IMR-90 (cell line): Measurements from ENCODE around the gene NSUN6. TPM values are rescaled to one million over a fixed set of nuclear protein-coding genes. Genes with fewer than 3 reads are reported as not detected.

Experiments used
- ATAC-seq: fragments of 200-7000 bp; cut with Tn5 transposase; 2 replicates; pipeline ENCODE4 v1.9.1; 2020; ENCODE audit warnings: low read depth, mild to moderate bottlenecking, moderate library complexity
- BruUV-seq: library from RNA; stranded (reverse); fragments of 400-500 nt; replicated peaks from 2 replicates; lab custom pipeline; 2021; lab: Mats Ljungman, UMichigan
- CTCF ChIA-PET: fragments of 300-600 bp; formaldehyde crosslinking; extraction: SDS; loops from one replicate; lab custom pipeline; 2021; ENCODE audit warnings: antibody characterized with exemption; lab: Yijun Ruan, JAX
- POLR2A ChIA-PET: fragments of 300-600 bp; sonication (Branson Sonifier 250); formaldehyde crosslinking; loops from one replicate; lab custom pipeline; 2022; ENCODE audit warnings: antibody characterized with exemption; ENCODE audit not compliant: unreplicated experiment; lab: Charles Lee
- DNase-seq: peaks from one replicate; pipeline ENCODE4 v3.0.0; 2013
- H2AFZ ChIP-seq: replicated peaks from 2 replicates; pipeline ENCODE3; 2013; ENCODE audit warnings: low read length, mild to moderate bottlenecking; ENCODE audit not compliant: poor library complexity
- H2AK5ac ChIP-seq: 2 replicates; pipeline ENCODE4 v1.6.1; 2013; ENCODE audit warnings: low read depth, low read length, inconsistent platforms
- H2AK9ac ChIP-seq: replicated peaks from 2 replicates; pipeline ENCODE3; 2013; ENCODE audit warnings: mild to moderate bottlenecking, low read depth, low read length, moderate library complexity; ENCODE audit not compliant: poor library complexity
- H2BK120ac ChIP-seq: 2 replicates; pipeline ENCODE4 v1.6.1; 2013; ENCODE audit warnings: low read depth, low read length, inconsistent platforms
- H2BK15ac ChIP-seq: 3 replicates; pipeline ENCODE4 v1.6.1; 2013; ENCODE audit warnings: low read depth, low read length, inconsistent platforms
- H2BK20ac ChIP-seq: 2 replicates; pipeline ENCODE4 v1.6.1; 2013; ENCODE audit warnings: low read depth, mild to moderate bottlenecking, inconsistent platforms, low read length, moderate library complexity
- H2BK5ac ChIP-seq: 2 replicates; pipeline ENCODE4 v1.6.1; 2013; ENCODE audit warnings: mild to moderate bottlenecking, low read depth, low read length, inconsistent platforms; ENCODE audit not compliant: poor library complexity, severe bottlenecking
- H3K14ac ChIP-seq: replicated peaks from 2 replicates; pipeline ENCODE4 v1.6.1; 2013; ENCODE audit warnings: low read depth, low read length, inconsistent platforms
- H3K18ac ChIP-seq: 2 replicates; pipeline ENCODE4 v1.6.1; 2013; ENCODE audit warnings: low read depth, low read length, control low read depth
- H3K23ac ChIP-seq: 2 replicates; pipeline ENCODE4 v1.6.1; 2013; ENCODE audit warnings: low read depth, low read length, inconsistent platforms
- H3K27ac ChIP-seq: 2 replicates; pipeline ENCODE4 v1.5.1; 2013; ENCODE audit warnings: mild to moderate bottlenecking, control low read depth, low read length; ENCODE audit not compliant: insufficient read depth
- H3K27me3 ChIP-seq: 2 replicates; pipeline ENCODE4 v1.6.1; 2013; ENCODE audit warnings: low read length; ENCODE audit not compliant: control insufficient read depth, insufficient read depth
- H3K36me3 ChIP-seq: 2 replicates; pipeline ENCODE4 v1.6.1; 2013; ENCODE audit warnings: low read length, mixed read lengths; ENCODE audit not compliant: control insufficient read depth, insufficient read depth
- H3K4ac ChIP-seq: 2 replicates; pipeline ENCODE4 v1.6.1; 2013; ENCODE audit warnings: low read depth, low read length, inconsistent platforms
- H3K4me1 ChIP-seq: 2 replicates; pipeline ENCODE4 v1.6.1; 2013; ENCODE audit warnings: low read length, mixed read lengths; ENCODE audit not compliant: control insufficient read depth, insufficient read depth
- H3K4me2 ChIP-seq: 2 replicates; pipeline ENCODE4 v1.6.1; 2013; ENCODE audit warnings: low read depth, mild to moderate bottlenecking, control low read depth, low read length, moderate library complexity
- H3K4me3 ChIP-seq: 2 replicates; pipeline ENCODE4 v1.5.1; 2013; ENCODE audit warnings: low read depth, mild to moderate bottlenecking, control low read depth, low read length, moderate library complexity; ENCODE audit not compliant: insufficient read depth
- H3K56ac ChIP-seq: 2 replicates; pipeline ENCODE4 v1.6.1; 2013; ENCODE audit warnings: low read length, inconsistent platforms; ENCODE audit not compliant: insufficient read depth; ENCODE audit errors: extremely low read depth
- H3K79me1 ChIP-seq, 2 experiments: 2 replicates each; pipeline ENCODE4 v1.6.1; 2013; ENCODE audit warnings: low read length in 2 of 2, inconsistent platforms in 1 of 2, low read depth in 1 of 2
- H3K9ac ChIP-seq: 2 replicates; pipeline ENCODE4 v1.6.1; 2013; ENCODE audit warnings: low read depth, low read length, control low read depth
- H3K9me1 ChIP-seq: 2 replicates; pipeline ENCODE4 v1.6.1; 2013; ENCODE audit warnings: low read length, inconsistent platforms; ENCODE audit not compliant: insufficient read depth
- H3K9me3 ChIP-seq: 2 replicates; pipeline ENCODE4 v1.6.1; 2013; ENCODE audit warnings: low read length; ENCODE audit not compliant: control insufficient read depth, insufficient read depth
- H4K20me1 ChIP-seq: 2 replicates; pipeline ENCODE4 v1.6.1; 2013; ENCODE audit warnings: low read length, inconsistent platforms; ENCODE audit not compliant: insufficient read depth
- H4K5ac ChIP-seq: 2 replicates; pipeline ENCODE4 v1.6.1; 2013; ENCODE audit warnings: mild to moderate bottlenecking, low read depth, low read length, control low read depth
- H4K8ac ChIP-seq, 2 experiments: 2 replicates each; pipeline ENCODE4 v1.6.1; 2013; ENCODE audit warnings: low read depth in 2 of 2, low read length in 2 of 2, control low read depth in 1 of 2, inconsistent platforms in 1 of 2
- H4K91ac ChIP-seq: 2 replicates; pipeline ENCODE4 v1.6.1; 2013; ENCODE audit warnings: low read depth, low read length, inconsistent platforms; ENCODE audit not compliant: insufficient read depth
- BHLHE40 ChIP-seq: fragments of 150-350 bp; IDR thresholded peaks from 2 replicates; pipeline ENCODE4 v1.6.1; 2016; ENCODE audit warnings: mild to moderate bottlenecking, low read depth, low read length
- CEBPB ChIP-seq: IDR thresholded peaks from 2 replicates; pipeline ENCODE4 v1.6.1; 2012; ENCODE audit warnings: low read depth, low read length, improper control_type of control experiment
- CHD1 ChIP-seq: IDR thresholded peaks from 2 replicates; pipeline ENCODE4 v1.6.1; 2012; ENCODE audit warnings: low read depth, low read length, improper control_type of control experiment
- FOS ChIP-seq: fragments of 150-350 bp; IDR thresholded peaks from 2 replicates; pipeline ENCODE4 v1.6.1; 2016; ENCODE audit warnings: low read depth, low read length
- MAFK ChIP-seq: IDR thresholded peaks from 2 replicates; pipeline ENCODE4 v1.6.1; 2012; ENCODE audit warnings: low read depth, low read length, improper control_type of control experiment
- MAZ ChIP-seq: IDR thresholded peaks from 2 replicates; pipeline ENCODE4 v1.6.1; 2012; ENCODE audit warnings: low read depth, mild to moderate bottlenecking, low read length, improper control_type of control experiment, moderate library complexity, borderline replicate concordance
- MXI1 ChIP-seq: IDR thresholded peaks from 2 replicates; pipeline ENCODE4 v1.6.1; 2012; ENCODE audit warnings: low read depth, mild to moderate bottlenecking, low read length, moderate library complexity, borderline replicate concordance
- NFE2L2 ChIP-seq: fragments of 150-350 bp; IDR thresholded peaks from 2 replicates; pipeline ENCODE4 v1.6.1; 2016; ENCODE audit warnings: low read depth, mild to moderate bottlenecking, low read length
- POLR2A ChIP-seq: IDR thresholded peaks from 2 replicates; pipeline ENCODE4 v1.6.1; 2012; ENCODE audit warnings: mild to moderate bottlenecking, low read depth, low read length
- RAD21 ChIP-seq: IDR thresholded peaks from 2 replicates; pipeline ENCODE4 v1.6.1; 2012; ENCODE audit warnings: low read length, improper control_type of control experiment
- RCOR1 ChIP-seq: IDR thresholded peaks from 2 replicates; pipeline ENCODE4 v1.6.1; 2012; ENCODE audit warnings: mild to moderate bottlenecking, low read length, improper control_type of control experiment; ENCODE audit not compliant: insufficient replicate concordance
- SMC3 ChIP-seq: fragments of 150-350 bp; IDR thresholded peaks from 2 replicates; pipeline ENCODE4 v1.6.1; 2016; ENCODE audit warnings: low read depth, mild to moderate bottlenecking, antibody characterized with exemption, low read length, moderate library complexity
- USF2 ChIP-seq: fragments of 150-350 bp; IDR thresholded peaks from 2 replicates; pipeline ENCODE4 v1.6.1; 2017; ENCODE audit warnings: mild to moderate bottlenecking, antibody characterized with exemption, low read length, low read depth
- WGBS, 2 experiments: methylation state at CpG; one replicate each; pipeline versions ENCODE4 v1.1.5 to v1.1.7; 2013; ENCODE audit warnings: missing lambda C conversion rate in 2 of 2; ENCODE audit not compliant: insufficient read length in 1 of 2; ENCODE audit errors: extremely low coverage in 2 of 2; 5-methylcytosine and 5-hydroxymethylcytosine counted together
- dilution Hi-C: fragments of 300-500 bp; cut with HindIII; formaldehyde crosslinking; loops from one replicate; pipeline ENCODE4 v1.14.3; 2018; ENCODE audit warnings: low sequenced_read_pairs; ENCODE audit not compliant: unreplicated experiment
- in situ Hi-C: fragments of 300-500 bp; cut with MboI; formaldehyde crosslinking; loops from 3 replicates; pipeline ENCODE4 v1.14.3; 2019; ENCODE audit warnings: low sequenced_read_pairs, inconsistent platforms, mixed read lengths
- intact Hi-C: fragments of 100-400 bp; cut with micrococcal nuclease; formaldehyde crosslinking; loops from 2 replicates; pipeline ENCODE4 v1.10.0; 2022
- polyA plus RNA-seq, 3 experiments: library from polyadenylated mRNA; depleted of rRNA; stranded (reverse); fragments of >200 nt; gene quantifications; 2 replicates each; pipeline ENCODE4 v1.2.3, GENCODE V29; 2012; ENCODE audit warnings: low replicate concordance in 1 of 3
- total RNA-seq: library from RNA; depleted of rRNA; stranded (reverse); fragments of >200 nt; gene quantifications from 2 replicates; pipeline ENCODE4 v1.2.3, GENCODE V29; 2012

NSUN6 gene
- total and polyA plus RNA-seq, 2 of the 4 experiments (the other 2 are of a cell fraction): 4.6 to 11.5 TPM

GRCh38 chr10:18532881-18533535 lies 118.4 kb downstream of the NSUN6 start:
- dilution Hi-C loops: no loop called here
- H3K14ac ChIP-seq: no peak overlapping the region
- no peaks in the 10 kb centered on the region for H4K20me1 ChIP-seq
- H2AK5ac ChIP-seq: no peak overlapping the region
- H3K4me3 ChIP-seq: no peak overlapping the region
- peaks cover 4% of the 10 kb centered on the region for H3K9me1 ChIP-seq
- no CpG with 5 or more reads among the region's 7 CpGs for WGBS, 2 experiments
- H2BK120ac ChIP-seq: no peak overlapping the region
- no peak overlapping the region for H3K56ac ChIP-seq
- H4K5ac ChIP-seq: no peak overlapping the region; the same call in 1 of the 2 replicates
- H3K9ac ChIP-seq: no peak overlapping the region
- no peak overlapping the region for H3K27ac ChIP-seq
- H2BK5ac ChIP-seq: no peak overlapping the region
- H4K8ac ChIP-seq: no peak overlapping the region
- DNase-seq (no peak), ATAC-seq (no peak)
- no peak overlapping the region for H2AK9ac ChIP-seq
- H3K18ac ChIP-seq: no peak overlapping the region
- no peak overlapping the region for H4K91ac ChIP-seq
- TF ChIP-seq FOS: no peak
- TF ChIP-seq RAD21: no peak
- no peak for TF ChIP-seq CEBPB
- TF ChIP-seq RCOR1: no peak
- no peak for TF ChIP-seq NFE2L2
- TF ChIP-seq SMC3: no peak
- TF ChIP-seq MXI1: no peak
- no peak for TF ChIP-seq CHD1
- no peak for TF ChIP-seq USF2
- TF ChIP-seq POLR2A: no peak
- no peak for TF ChIP-seq MAZ
- no peak for TF ChIP-seq MAFK
- TF ChIP-seq BHLHE40: no peak
- ChIA-PET POLR2A (interaction anchor here (0.7 kb wide), 1 partner anchor 94 kb away, joined by 3 read pairs; no protein-coding TSS in a partner anchor), CTCF (interaction anchor here (0.5 to 1.5 kb wide), 2 partner anchors 9 to 10 kb away, joined by 3 to 4 read pairs; no protein-coding TSS in a partner anchor)
- peaks cover 5% of the 10 kb centered on the region for H3K4me1 ChIP-seq
- intact Hi-C loops: no loop called here
- in situ Hi-C loops: no loop called here
- no peak overlapping the region for H2BK15ac ChIP-seq
- no peaks in the 10 kb centered on the region for H3K27me3 ChIP-seq
- H3K4ac ChIP-seq: no peak overlapping the region
- no TSS peak for BruUV-seq
- H3K9me3 ChIP-seq: peaks cover 4% of the 10 kb centered on the region; the same call in 1 of the 2 replicates
- H2BK20ac ChIP-seq: no peak overlapping the region
- no peaks in the 10 kb centered on the region for H3K79me1 ChIP-seq
- H2AFZ ChIP-seq: no peak overlapping the region
- no peak overlapping the region for H3K4me2 ChIP-seq
- no peak overlapping the region for H3K23ac ChIP-seq
- peaks cover 3% of the 10 kb centered on the region; the same call in 1 of the 2 replicates for H3K36me3 ChIP-seq
